Fibroblast of lung (primary cell): ENCODE results near the gene SPATS1.

Experiments
- EZH2 ChIP-seq: IDR thresholded peaks from 2 replicates; pipeline ENCODE4 v1.5.1; 2012; ENCODE audit warnings: low read length, control low read depth, mild to moderate bottlenecking; ENCODE audit errors: missing control alignments
- TF ChIP-seq, protein P1 (sequence below), 2 donors: IDR thresholded peaks in 1 of 2; conservative IDR thresholded peaks in 1 of 2; 1 replicate in 1 of 2; 2 replicates in 1 of 2; pipeline ENCODE4 v1.5.1; 2011 to 2012; ENCODE audit warnings: low read length in 2 of 2, control low read depth in 1 of 2, inconsistent platforms in 1 of 2, low read depth in 1 of 2, mild to moderate bottlenecking in 1 of 2

DNA sequence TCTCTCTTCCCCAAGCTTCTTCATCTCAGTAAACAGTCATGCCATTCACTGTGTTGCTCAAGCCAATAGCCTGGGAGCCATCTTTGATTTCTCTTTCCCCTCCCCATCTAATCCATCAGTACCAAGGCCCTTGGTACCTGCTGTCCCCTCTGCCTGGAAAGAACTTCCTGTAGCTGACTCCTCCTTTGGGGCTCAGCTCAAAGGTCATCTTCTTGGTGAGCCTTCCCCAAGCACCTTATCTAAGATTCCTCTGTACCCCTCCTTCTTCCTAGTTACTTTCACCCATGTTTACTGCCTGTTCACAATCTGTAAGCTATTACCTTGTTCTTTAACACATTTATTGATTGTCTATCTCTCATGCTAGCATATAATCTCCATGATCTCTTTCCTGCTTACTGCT lies 32.8 kb upstream of the SPATS1 start:
- TF ChIP-seq, protein P1, sequence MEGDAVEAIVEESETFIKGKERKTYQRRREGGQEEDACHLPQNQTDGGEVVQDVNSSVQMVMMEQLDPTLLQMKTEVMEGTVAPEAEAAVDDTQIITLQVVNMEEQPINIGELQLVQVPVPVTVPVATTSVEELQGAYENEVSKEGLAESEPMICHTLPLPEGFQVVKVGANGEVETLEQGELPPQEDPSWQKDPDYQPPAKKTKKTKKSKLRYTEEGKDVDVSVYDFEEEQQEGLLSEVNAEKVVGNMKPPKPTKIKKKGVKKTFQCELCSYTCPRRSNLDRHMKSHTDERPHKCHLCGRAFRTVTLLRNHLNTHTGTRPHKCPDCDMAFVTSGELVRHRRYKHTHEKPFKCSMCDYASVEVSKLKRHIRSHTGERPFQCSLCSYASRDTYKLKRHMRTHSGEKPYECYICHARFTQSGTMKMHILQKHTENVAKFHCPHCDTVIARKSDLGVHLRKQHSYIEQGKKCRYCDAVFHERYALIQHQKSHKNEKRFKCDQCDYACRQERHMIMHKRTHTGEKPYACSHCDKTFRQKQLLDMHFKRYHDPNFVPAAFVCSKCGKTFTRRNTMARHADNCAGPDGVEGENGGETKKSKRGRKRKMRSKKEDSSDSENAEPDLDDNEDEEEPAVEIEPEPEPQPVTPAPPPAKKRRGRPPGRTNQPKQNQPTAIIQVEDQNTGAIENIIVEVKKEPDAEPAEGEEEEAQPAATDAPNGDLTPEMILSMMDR (conservative IDR thresholded peaks at IDR 0.05 in 1 of 2, IDR thresholded peaks at IDR 0.05 in 1 of 2; ENCODE audit: low read depth in 1 of 2, low read length in 2 of 2): no peak
- TF ChIP-seq EZH2: no peak
